Posterior vena cava (tissue), 2 donors: ENCODE measurements around the gene PWWP2B. TPM values are rescaled to one million over a fixed set of nuclear protein-coding genes. Genes with fewer than 3 reads are reported as not detected.

Source experiments
- DNase-seq: peaks from one replicate; pipeline ENCODE4 v3.0.0-alpha.2; 2020; ENCODE audit warnings: low spot score
- intact Hi-C, 2 donors: fragments of 100-400 bp; cut with DNase I; formaldehyde crosslinking; loops; one replicate each; pipeline versions ENCODE4 v1.14.1 to v1.14.2; 2022 to 2023
- total RNA-seq, 2 donors: library from RNA; stranded (reverse); fragmentation: NEBNext Ultra II Directional; extraction: Animal tissue kit (Norgen Biotek cat#: 25700); gene quantifications; one replicate each; pipeline ENCODE4 v1.2.1, GENCODE V29; 2021
- donor health status: DM: yes; HTN: yes; CAD: no.
- donor health status: DM: yes; HTN: yes; CAD: no.

Gene PWWP2B
- total RNA-seq, 2 donors from 2014 or later = 10.4 to 16.1 TPM

- intact Hi-C loops = no loop called here
These were observed 13.2 kb downstream of the PWWP2B start for GRCh38 chr10:132410056-132410778.

DNA sequence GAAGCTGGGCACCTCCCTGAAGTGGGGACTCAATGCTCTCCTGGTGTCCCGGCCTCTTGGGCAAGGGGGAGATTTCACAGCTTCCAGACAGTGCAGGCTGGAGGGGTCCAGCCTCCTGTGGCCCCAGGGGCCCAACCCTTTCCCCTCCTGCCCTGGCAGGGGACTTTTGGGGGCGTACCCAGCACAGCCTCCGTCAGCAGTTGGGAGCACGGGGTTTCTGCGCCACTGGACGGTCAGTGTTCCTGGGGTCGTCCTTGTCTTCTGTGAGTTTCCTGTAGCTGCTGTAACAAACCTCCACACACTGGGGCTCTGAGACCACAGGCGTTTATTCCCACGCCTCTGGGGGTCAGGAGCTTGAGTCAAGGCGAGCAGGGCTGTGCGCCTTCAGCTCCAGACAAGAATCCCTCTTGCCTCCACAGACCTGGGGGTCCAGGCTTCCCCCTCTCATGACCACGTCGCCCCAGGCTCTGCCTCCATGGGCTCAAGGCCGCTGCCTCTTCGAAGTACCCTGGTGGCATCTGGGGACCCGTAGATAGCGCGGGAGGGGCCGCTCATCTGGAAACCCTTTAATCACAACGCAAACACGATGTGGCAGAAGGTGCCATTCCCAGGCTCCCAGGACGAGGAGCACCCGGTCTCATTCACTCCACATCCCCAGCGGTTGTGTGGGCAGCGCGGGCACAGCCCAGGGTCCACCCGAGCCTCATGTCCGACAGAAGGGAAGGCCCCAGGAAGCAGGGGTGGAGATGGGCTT lies 14.0 kb downstream of the PWWP2B start:
- intact Hi-C loops = no loop called here
- no peak for DNase-seq

More at GRCh38 chr10:132410056-132410778, 13.2 kb downstream of the PWWP2B start:
- no peak for DNase-seq

DNA sequence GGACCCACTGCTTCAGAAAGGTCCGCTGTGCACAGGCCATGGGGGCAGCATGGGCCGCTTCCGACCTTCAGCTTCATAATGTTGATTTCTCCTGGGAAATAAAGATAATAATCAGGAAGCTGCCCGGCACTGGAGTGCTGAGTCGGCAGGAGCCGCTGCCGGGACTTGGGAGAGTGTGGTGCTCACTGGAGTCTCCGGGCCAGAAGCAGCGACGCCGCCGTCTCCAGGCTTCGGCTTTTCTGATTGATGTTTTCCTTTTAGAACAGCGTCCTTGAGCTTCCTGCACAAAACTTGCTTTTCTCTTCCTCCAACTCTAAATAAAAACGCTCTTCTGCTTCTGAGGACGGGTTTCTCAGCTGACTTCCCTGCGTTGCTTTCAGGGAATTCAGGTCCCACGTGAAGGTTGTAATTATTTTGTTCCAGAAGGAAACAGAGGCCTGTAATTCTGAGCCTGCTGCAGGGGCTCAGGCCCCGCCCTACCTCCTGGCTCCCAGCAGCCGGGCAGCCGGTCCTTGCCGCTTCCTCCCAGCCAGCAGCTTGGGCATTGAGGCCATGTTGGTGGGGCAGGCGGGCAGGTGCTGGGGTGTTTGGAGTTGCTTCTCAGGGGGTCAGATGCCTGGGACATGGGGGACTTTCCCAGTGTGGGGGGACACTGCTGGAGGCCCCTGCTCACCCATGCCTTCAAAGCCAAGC lies 14.7 kb downstream of the PWWP2B start:
- DNase-seq = no peak
- intact Hi-C loops = no loop called here

- no peak for DNase-seq
- intact Hi-C loops = no loop called here
These were observed 15.6 kb downstream of the PWWP2B start for GRCh38 chr10:132412316-132413192.

- intact Hi-C loops = no loop called here
- DNase-seq = no peak
These were observed 16.5 kb downstream of the PWWP2B start for GRCh38 chr10:132413226-132414205.

DNA sequence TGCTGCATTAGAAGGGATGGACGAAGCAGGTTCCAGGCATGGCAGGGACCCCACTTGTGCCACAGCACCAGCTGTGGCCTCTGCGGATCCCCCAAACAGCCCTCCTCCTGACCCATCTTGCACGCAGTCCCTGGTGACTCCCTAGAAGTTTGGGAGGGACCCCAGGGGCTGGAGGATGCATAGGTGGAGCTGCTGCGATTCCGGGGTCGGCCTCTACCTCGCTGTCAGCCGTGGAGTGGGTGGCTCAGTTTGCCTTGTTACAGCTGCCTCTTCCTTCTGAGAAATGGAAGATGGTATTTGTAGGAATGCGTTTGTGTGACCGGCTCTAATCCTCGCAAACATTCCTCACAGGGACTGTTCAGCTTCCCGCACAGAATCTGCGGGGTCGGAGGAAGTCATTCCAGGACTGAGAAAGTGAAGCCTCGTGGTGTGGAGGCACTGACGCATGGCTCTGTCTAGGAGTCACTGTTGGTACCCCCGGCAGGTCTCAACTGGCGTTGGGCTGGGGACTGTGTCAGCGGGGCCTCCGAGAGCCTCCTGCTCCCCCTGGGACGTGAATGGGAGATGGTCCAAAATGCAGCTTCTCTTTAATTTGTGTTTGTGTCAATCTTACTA lies 17.5 kb downstream of the PWWP2B start:
- intact Hi-C loops = no loop called here
- no peak for DNase-seq

DNA sequence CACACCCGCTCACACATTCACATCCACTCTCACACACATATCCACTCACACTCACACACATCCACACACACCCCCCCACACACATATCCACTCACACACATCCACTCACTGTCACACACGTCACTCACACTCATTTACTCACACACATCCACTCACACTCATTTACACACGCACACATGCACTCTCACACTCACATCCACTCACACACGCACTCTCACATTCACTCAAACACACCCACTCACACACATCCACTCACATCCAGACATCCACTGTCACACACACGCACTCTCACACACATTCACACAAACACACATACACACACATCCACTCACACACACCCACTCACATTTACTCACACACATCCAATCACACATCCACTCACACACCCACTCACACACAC lies 18.3 kb downstream of the PWWP2B start:
- DNase-seq = no peak
- intact Hi-C loops = no loop called here

DNA sequence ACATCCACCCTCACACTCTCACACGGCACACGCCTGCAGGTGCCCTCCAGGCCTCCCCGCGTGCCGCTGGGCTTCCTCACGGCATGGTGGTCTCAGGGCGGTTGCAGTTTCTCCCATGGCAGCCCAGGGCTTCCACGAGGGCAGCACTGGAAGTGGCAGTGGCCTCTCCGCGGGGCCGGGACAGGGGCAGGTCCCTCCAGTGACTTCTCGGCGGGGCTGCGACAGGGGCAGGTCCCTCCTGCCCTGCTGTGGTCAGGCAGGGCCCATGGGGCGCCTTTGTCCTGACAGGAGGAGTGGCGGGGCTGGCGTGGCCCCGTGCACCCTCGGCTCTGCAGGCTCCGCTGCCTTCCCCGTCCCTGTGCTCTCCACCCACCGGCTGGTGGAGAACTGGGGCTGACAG lies 19.0 kb downstream of the PWWP2B start:
- intact Hi-C loops = no loop called here
- no peak for DNase-seq

GRCh38 chr10:132416566-132417256 lies 19.7 kb downstream of the PWWP2B start:
- intact Hi-C loops = no loop called here
- DNase-seq = no peak

DNA sequence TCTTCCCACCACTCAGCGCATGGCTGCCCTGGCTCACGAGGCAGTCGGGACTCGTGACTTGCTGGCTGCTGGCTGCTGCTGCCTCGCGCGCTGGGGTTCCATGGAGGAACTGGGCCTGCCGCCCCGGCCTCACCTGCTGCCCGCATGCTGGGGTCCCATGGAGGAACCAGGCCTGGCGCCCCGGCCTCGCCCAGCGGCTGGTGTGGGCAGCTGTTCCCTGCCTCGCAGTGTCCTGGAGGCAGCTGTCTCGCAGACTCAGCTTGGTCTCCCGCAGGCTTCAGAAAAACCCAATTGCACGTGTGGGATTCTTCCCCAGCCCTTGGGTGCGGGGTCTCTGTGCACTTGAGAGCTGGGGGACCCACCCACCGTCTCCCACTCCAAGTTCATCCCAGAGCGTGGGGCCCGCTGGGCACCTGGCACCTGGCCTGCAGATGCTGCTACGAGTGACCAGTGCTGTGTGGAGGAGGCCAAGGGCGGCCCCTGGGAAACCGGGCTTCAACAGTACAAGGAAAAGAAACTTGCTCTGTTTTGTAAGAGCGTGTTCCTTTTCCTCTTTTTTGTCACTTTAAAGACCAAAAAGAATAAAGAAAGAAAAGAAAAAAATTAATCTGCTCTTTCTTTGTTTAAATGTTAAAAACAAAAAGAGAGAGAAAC lies 20.4 kb downstream of the PWWP2B start:
- no peak for DNase-seq
- intact Hi-C loops = no loop called here

DNA sequence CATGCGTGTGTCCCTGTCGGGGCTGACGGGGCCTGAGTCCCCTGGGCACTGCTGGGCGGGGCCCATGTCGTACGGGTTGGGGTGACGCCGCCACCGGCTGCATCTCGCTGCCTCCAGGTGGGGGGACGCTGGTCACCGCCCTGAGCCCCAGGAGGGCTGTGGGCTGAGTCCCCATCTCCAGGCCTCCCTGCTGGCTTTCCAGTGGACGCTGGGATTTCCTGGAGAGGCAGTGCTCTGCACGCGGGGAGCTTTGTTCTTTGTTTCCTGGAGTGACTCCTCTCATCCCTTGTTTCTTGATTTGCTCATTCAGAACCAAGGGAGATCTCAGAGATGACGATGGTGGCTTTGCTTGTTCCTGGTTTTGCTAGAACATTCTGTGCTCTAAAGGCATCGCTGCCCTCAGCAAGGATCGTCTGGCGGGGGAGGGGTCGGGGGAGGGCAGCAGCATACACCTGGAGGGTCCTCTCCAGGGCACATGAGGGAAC lies 21.0 kb downstream of the PWWP2B start:
- intact Hi-C loops = no loop called here
- DNase-seq = no peak

GRCh38 chr10:132418527-132419416 lies 21.8 kb downstream of the PWWP2B start:
- DNase-seq = no peak
- intact Hi-C loops = no loop called here

DNA sequence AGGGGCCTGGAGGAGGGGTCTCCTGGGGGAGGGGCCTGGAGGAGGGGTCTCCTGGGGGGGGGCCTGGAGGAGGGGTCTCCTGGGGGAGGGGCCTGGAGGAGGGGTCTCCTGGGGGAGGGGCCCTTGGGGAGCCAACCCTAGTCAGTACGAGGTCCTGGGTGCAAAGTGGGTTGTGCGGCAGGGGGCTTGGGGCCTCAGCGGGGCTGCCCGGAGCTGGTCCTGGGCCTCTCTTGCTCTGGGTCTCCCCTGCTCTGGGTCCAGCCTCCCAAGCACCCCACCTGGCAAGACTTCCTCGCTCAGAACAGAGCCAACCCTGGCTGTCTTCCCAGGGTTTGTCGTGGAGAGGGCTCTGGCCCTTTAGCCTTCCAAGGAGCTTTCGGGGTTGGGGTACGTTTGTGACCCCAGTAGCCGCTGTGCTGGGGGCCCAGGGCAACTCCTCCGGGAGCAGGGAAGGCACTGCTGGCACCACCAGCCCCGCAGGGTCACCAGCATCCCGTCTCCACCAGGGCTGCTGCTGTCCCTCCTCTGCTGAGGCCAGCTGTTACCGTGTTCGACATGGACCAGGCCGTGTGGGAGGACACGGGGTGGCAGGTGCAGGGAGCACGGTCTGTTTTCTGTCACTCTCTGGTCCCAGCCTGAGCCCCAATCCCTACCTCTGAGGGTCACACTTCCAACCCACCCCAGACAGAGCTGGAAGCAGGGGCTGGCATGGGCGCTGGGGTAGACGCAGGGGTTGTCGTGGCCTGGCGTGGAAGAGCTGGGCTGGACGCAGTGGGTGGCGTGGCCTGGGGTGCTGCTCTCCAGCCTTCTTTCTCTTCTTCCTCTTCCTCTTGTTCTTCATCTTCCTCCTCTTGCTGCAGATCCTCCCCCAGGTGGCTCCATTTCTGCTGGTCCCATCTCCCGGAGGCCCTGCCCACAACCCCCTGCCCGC lies 22.8 kb downstream of the PWWP2B start:
- intact Hi-C loops = no loop called here
- no peak for DNase-seq

DNA sequence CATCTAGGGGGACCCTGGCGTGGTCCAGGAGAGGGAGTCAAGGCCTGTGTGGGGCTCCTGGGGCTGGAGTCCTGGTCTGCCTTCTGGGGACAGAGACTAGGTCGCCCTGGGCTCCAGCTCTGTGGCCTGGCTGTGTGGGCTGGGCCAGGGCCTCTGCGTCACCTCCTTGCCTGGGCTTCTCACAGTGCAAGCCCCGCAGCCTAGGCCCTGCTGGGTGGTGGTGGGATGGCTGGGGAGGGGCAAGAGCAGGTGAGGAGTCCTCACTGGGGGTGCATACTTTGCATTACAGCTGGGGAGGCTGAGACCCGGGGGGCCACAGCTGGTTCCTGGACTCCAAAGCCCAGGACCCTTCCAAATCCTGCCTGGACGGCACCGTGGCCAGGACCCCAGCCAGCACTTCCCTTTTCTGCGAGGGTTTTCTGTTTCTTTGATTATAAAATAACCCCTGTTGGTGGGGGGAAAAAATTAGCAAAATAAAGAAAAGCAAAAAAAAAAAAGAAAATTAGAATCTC lies 23.5 kb downstream of the PWWP2B start:
- no peak for DNase-seq
- intact Hi-C loops = no loop called here
